Measurements from ENCODE around the gene BACH2. TPM values are rescaled to one million over a fixed set of nuclear protein-coding genes. Genes with fewer than 3 reads are reported as not detected.

Gene BACH2
- total and polyA plus RNA-seq, 4 donors, result 0.78 to 17.4 (median 3.2) TPM

DNA sequence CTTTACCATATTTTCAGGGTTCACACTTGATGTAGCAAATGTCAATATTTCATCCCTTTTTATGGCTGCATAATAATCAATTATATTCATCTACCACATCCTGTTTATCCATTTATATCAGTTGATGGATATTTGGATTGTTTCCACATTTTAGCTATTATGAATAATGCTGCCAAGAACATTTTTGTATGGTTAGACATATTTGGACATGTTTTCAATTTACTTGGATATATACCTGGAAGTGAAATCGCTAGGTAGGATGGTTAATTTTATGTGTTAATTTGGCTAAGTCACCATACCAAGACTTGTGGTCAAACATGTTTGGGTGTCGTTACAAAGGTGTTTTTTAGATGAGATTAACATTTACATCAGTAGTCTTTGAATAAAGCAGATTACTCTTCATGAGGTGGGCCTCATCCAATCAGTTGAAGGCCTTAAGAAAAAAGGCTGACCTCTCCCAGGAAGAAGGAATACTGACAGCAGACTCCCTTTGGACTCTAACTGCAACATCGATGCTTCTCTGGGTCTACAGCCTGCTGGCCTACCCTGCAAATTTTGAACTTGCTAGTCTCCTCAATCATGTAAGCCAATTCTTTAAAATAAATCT, 196.5 kb downstream of the BACH2 start:
- ATAC-seq (ENCODE audit: insufficient read depth, low FRiP score), result no peak
- 91 to 96% methylated on average over 3 of the region's 3 CpGs for WGBS, 2 donors
- H3K27ac ChIP-seq (ENCODE audit: low read depth in 1 of 2, low read length in 1 of 2), result no peak overlapping the region

DNA sequence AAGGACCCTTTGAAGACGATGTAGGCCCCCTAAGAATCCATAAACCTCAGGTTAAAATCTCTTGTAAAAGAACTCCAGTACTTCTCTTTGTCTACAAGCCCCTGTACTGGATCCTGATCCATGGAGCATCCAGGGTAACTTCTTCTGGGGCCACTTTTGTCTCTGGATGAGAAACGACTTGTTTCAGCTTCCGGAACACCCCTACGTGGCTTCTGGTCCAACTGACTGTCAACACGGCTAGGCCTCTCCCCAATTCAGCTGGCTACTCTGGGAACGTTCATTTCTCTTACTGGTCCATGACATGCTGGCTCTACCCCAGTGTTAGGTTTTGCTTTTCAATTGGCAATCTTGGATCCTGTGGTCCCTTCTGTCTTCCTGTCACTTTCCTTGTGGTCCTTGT, 198.0 kb downstream of the BACH2 start:
- no peak for TF ChIP-seq CTCF (IDR thresholded peaks at IDR 0.05; ENCODE audit: control extremely low read depth, extremely low read depth)
- WGBS, 2 donors, result 42 to 51% methylated on average over 6 of the region's 6 CpGs
- no peak for ATAC-seq (ENCODE audit: insufficient read depth, low FRiP score)
- no peak overlapping the region for H3K9ac ChIP-seq (ENCODE audit: insufficient read depth in 1 of 2, low read length in 2 of 2)
- DNase-seq, result peak in 2 of 3 donors; percentile 26 to 48
- H3K4me1 ChIP-seq (ENCODE audit: control insufficient read depth in 5 of 5, insufficient read depth in 5 of 5, low read length in 5 of 5), result peaks cover 0 to 28% (median 10%) of the 10 kb centered on the region in 5 donors
- peak overlapping the region; percentile 51 to 70 for H3K27ac ChIP-seq (ENCODE audit: low read depth in 1 of 2, low read length in 1 of 2)
- peaks cover 0 to 12% (median 0%) of the 10 kb centered on the region in 3 donors for H3K27me3 ChIP-seq (ENCODE audit: control insufficient read depth in 3 of 3, insufficient read depth in 3 of 3, low read length in 2 of 3)
- H3K36me3 ChIP-seq (ENCODE audit: control insufficient read depth in 4 of 4, insufficient read depth in 4 of 4, low read length in 4 of 4), result no peaks in the 10 kb centered on the region
- peaks cover 0 to 2% (median 0%) of the 10 kb centered on the region in 4 donors for H3K9me3 ChIP-seq (ENCODE audit: control insufficient read depth in 4 of 4, insufficient read depth in 3 of 4, low read length in 3 of 4)
- no peak overlapping the region for H3K4me3 ChIP-seq

More for the DNA sequence above, 196.5 kb downstream of the BACH2 start:
- no peak for TF ChIP-seq CTCF (IDR thresholded peaks at IDR 0.05; ENCODE audit: control extremely low read depth, extremely low read depth)
- H3K4me3 ChIP-seq, result no peak overlapping the region
- no peak overlapping the region for H3K9ac ChIP-seq (ENCODE audit: insufficient read depth in 1 of 2, low read length in 2 of 2)
- H3K9me3 ChIP-seq (ENCODE audit: control insufficient read depth in 4 of 4, insufficient read depth in 3 of 4, low read length in 3 of 4), result peaks cover 0 to 2% (median 0%) of the 10 kb centered on the region in 4 donors
- no peaks in the 10 kb centered on the region for H3K36me3 ChIP-seq (ENCODE audit: control insufficient read depth in 4 of 4, insufficient read depth in 4 of 4, low read length in 4 of 4)
- H3K4me1 ChIP-seq (ENCODE audit: control insufficient read depth in 5 of 5, insufficient read depth in 5 of 5, low read length in 5 of 5), result peaks cover 4 to 31% (median 11%) of the 10 kb centered on the region in 5 donors
- no peak for DNase-seq
- peaks cover 0 to 9% (median 0%) of the 10 kb centered on the region in 3 donors for H3K27me3 ChIP-seq (ENCODE audit: control insufficient read depth in 3 of 3, insufficient read depth in 3 of 3, low read length in 2 of 3)

DNA sequence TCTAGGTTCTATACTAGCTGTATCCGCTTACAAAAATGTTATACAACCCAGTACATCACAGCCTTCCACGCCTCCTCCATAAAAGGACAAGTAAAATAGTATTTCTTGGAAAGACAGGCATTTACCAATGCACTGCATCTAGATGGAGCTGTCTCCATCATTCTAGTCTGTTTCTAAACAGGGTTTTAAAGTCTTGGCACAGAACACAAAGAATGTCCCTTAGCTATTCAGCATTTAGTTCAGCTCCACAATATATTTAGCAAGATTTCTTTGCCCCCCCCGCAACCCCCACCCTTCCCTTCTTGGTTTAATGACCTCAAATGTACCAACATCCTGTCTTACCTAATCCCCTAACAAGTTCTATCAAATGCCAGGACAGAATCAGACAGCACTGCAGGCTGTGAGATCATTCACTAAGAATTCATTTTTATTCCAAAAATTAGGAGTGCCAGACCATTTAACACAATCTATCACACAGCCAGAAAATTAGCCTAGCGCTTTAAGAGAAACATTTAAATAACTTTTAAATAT, 198.6 kb downstream of the BACH2 start:
- no peak for TF ChIP-seq CTCF (IDR thresholded peaks at IDR 0.05; ENCODE audit: control extremely low read depth, extremely low read depth)
- H3K4me1 ChIP-seq (ENCODE audit: control insufficient read depth in 5 of 5, insufficient read depth in 5 of 5, low read length in 5 of 5), result peaks cover 0 to 26% (median 10%) of the 10 kb centered on the region in 5 donors
- peak; percentile 71 for ATAC-seq (ENCODE audit: insufficient read depth, low FRiP score)
- peak overlapping the region in 1 of 2 donors; percentile 43 for H3K9ac ChIP-seq (ENCODE audit: insufficient read depth in 1 of 2, low read length in 2 of 2)
- DNase-seq, result peak; percentile 80 to 91 (median 88)
- H3K4me3 ChIP-seq, result no peak overlapping the region
- peaks cover 0 to 2% (median 0%) of the 10 kb centered on the region in 4 donors for H3K9me3 ChIP-seq (ENCODE audit: control insufficient read depth in 4 of 4, insufficient read depth in 3 of 4, low read length in 3 of 4)
- WGBS, 2 donors, result 32 to 42% methylated on average over 4 of the region's 4 CpGs
- peak overlapping the region in 1 of 2 donors; percentile 51 for H3K27ac ChIP-seq (ENCODE audit: low read depth in 1 of 2, low read length in 1 of 2)
- no peaks in the 10 kb centered on the region for H3K36me3 ChIP-seq (ENCODE audit: control insufficient read depth in 4 of 4, insufficient read depth in 4 of 4, low read length in 4 of 4)
- H3K27me3 ChIP-seq (ENCODE audit: control insufficient read depth in 3 of 3, insufficient read depth in 3 of 3, low read length in 2 of 3), result peaks cover 0 to 12% (median 0%) of the 10 kb centered on the region in 3 donors
